Measurements from ENCODE around the gene CASP10.

CASP10 gene

GRCh38 chr2:201276511-201276910 is 93.6 kb downstream of the CASP10 start:
- H3K9me3 Mint-ChIP-seq = peaks cover 4% of the 10 kb centered on the region
- H3K4me3 Mint-ChIP-seq = no peak overlapping the region
- no peaks in the 10 kb centered on the region for H3K4me1 Mint-ChIP-seq
- TF ChIP-seq CTCF (IDR thresholded peaks at IDR 0.05; ENCODE audit: unreplicated experiment in 3 of 3) = no peak
- H3K36me3 Mint-ChIP-seq (ENCODE audit: low read depth) = peaks cover 7% of the 10 kb centered on the region
- H3K27me3 Mint-ChIP-seq (ENCODE audit: low read depth) = no peaks in the 10 kb centered on the region
- H3K27ac Mint-ChIP-seq = no peak overlapping the region

Measured in nephron (organoid).